GM23248 (cell line): ENCODE measurements around the gene OR10Z1. TPM values are rescaled to one million over a fixed set of nuclear protein-coding genes. Genes with fewer than 3 reads are reported as not detected.

Experiments used
- DNase-seq: peaks from one replicate; pipeline ENCODE4 v3.0.0-alpha.2; 2015
- H2AFZ ChIP-seq: fragments of 200-600 bp; sonication (generic); 2 replicates; pipeline ENCODE4 v1.6.1; 2016; ENCODE audit warnings: antibody characterized with exemption
- H3F3A ChIP-seq: fragments of 200-600 bp; sonication (generic); 2 replicates; pipeline ENCODE4 v1.6.1; 2016; ENCODE audit warnings: mild to moderate bottlenecking, antibody characterized with exemption, mixed run types; ENCODE audit not compliant: insufficient read depth
- H3K27ac ChIP-seq: fragments of 200-600 bp; sonication (generic); 2 replicates; pipeline ENCODE4 v1.5.1; 2016; ENCODE audit warnings: mild to moderate bottlenecking
- H3K27me3 ChIP-seq: fragments of 200-600 bp; sonication (generic); replicated peaks from 2 replicates; pipeline ENCODE4 v1.6.1; 2016; ENCODE audit warnings: mild to moderate bottlenecking; ENCODE audit not compliant: insufficient read depth
- H3K36me3 ChIP-seq: fragments of 200-600 bp; sonication (generic); 2 replicates; pipeline ENCODE4 v1.6.1; 2016; ENCODE audit warnings: low read depth, mild to moderate bottlenecking
- H3K4me1 ChIP-seq: fragments of 200-600 bp; sonication (generic); 2 replicates; pipeline ENCODE4 v1.6.1; 2016; ENCODE audit warnings: mild to moderate bottlenecking; ENCODE audit not compliant: insufficient read depth
- H3K4me2 ChIP-seq: fragments of 200-600 bp; sonication (generic); one replicate; pipeline ENCODE4 v1.6.1; 2016; ENCODE audit warnings: mild to moderate bottlenecking; ENCODE audit not compliant: unreplicated experiment
- H3K4me3 ChIP-seq: fragments of 200-600 bp; sonication (generic); 2 replicates; pipeline ENCODE4 v1.5.1; 2016; ENCODE audit warnings: mild to moderate bottlenecking
- H3K79me2 ChIP-seq: fragments of 200-600 bp; sonication (generic); 2 replicates; pipeline ENCODE4 v1.6.1; 2016; ENCODE audit warnings: mild to moderate bottlenecking; ENCODE audit not compliant: insufficient read depth
- H3K9ac ChIP-seq: fragments of 200-600 bp; sonication (generic); 2 replicates; pipeline ENCODE4 v1.6.1; 2016; ENCODE audit warnings: mild to moderate bottlenecking
- H3K9me2 ChIP-seq: fragments of 200-600 bp; sonication (generic); 2 replicates; pipeline ENCODE4 v1.6.1; 2016; ENCODE audit warnings: mixed run types, mild to moderate bottlenecking, moderate library complexity; ENCODE audit not compliant: insufficient read depth
- H3K9me3 ChIP-seq: fragments of 200-600 bp; sonication (generic); one replicate; pipeline ENCODE4 v1.6.1; 2017; ENCODE audit warnings: low read depth
- H4K20me1 ChIP-seq: fragments of 200-600 bp; sonication (generic); 2 replicates; pipeline ENCODE4 v1.6.0; 2016; ENCODE audit not compliant: insufficient read depth
- EZH2 ChIP-seq: fragments of 200-600 bp; sonication (generic); IDR thresholded peaks from 2 replicates; pipeline ENCODE4 v1.6.1; 2018; ENCODE audit warnings: antibody characterized with exemption, mild to moderate bottlenecking; ENCODE audit not compliant: insufficient read depth, poor library complexity, severe bottlenecking
- EZH2phosphoT487 ChIP-seq: fragments of 200-600 bp; sonication (generic); IDR thresholded peaks from 2 replicates; pipeline ENCODE4 v1.6.1; 2018; ENCODE audit warnings: antibody characterized with exemption, moderate library complexity, mild to moderate bottlenecking, low read depth; ENCODE audit not compliant: insufficient read depth
- WGBS, 2 experiments: methylation state at CpG; one replicate each; pipeline ENCODE4 v1.1.6; 2015 to 2017; ENCODE audit warnings: low lambda C conversion rate in 2 of 2, low coverage in 1 of 2; ENCODE audit errors: missing lambda C conversion rate in 2 of 2; 5-methylcytosine and 5-hydroxymethylcytosine counted together
- in situ Hi-C: fragments of 300-500 bp; cut with MboI; formaldehyde crosslinking; loops from 2 replicates; pipeline ENCODE4 v1.15.0; 2020
- polyA plus RNA-seq: library from polyadenylated mRNA; unstranded; fragments of >200 nt; fragmentation: Nextera tagmentation; extraction: Ambion mirVana; gene quantifications from 2 replicates; pipeline ENCODE4 v1.2.1, GENCODE V29; 2016
- total RNA-seq: library from RNA; depleted of rRNA; stranded (reverse); fragments of >200 nt; shearing (Covaris generic); gene quantifications from 2 replicates; pipeline ENCODE4 v1.2.3, GENCODE V29; 2014

OR10Z1 gene
- total and polyA plus RNA-seq, 2 experiments from 2014 or later, result not detected

DNA sequence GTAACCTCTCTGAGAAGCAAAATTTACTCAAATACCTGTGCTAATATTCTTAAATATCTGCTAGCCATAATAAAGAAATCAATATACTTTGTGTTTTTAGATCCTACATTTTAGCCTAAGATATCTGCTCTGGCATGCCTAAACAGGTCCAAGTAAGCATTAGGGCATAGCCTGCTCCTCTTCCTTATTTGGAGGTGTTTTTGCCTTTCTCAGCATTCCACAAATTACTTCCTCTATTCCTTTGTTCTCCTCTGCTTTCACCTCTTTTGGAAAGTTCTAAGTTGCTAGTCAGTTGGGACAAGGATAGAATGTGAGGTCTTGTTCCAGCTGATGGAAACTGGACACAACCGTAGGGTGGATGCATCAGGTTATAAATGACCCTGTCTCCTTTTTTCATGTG, 18.1 kb upstream of the OR10Z1 start:
- 8 to 24% methylated on average over 1 of the region's 1 CpG for WGBS, 2 experiments
- H3K4me1 ChIP-seq, result no peaks in the 10 kb centered on the region
- TF ChIP-seq EZH2phosphoT487 (no peak), EZH2 (no peak)

DNA sequence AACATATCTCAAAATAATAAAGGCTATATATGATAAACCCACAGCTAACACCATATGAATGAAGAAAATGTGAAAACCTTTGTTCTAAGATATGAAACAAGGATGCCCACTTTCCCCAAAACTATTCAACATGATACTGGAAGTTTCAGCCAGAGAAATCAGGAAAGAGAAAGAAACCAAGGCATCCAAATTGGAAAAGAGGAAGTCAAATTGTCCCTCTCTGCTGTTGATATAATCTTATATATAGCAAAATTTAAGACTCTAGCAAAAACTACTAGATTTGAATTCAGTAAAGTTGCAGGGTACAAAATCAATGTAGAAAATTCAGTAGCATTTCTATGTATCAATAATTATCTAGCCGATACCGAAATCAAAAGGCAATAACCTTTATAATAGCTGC, 4.3 kb upstream of the OR10Z1 start:
- Histone ChIP-seq H3K36me3 (no peaks in the 10 kb centered on the region), H3K4me1 (no peaks in the 10 kb centered on the region), H2AFZ (no peak overlapping the region), H3K79me2 (no peaks in the 10 kb centered on the region), H3K4me3 (no peak overlapping the region), H3K9ac (no peak overlapping the region), H3K9me3 (no peaks in the 10 kb centered on the region), H4K20me1 (no peaks in the 10 kb centered on the region), H3K9me2 (no peaks in the 10 kb centered on the region), H3K4me2 (no peak overlapping the region), H3K27ac (no peak overlapping the region), H3F3A (no peaks in the 10 kb centered on the region), H3K27me3 (no peaks in the 10 kb centered on the region)
- TF ChIP-seq EZH2 (no peak), EZH2phosphoT487 (no peak)
- in situ Hi-C loops, result no loop called here
- WGBS, 2 experiments, result 45 to 48% methylated on average over 2 of the region's 2 CpGs
- no peak for DNase-seq

More for the DNA sequence above, 18.1 kb upstream of the OR10Z1 start:
- Histone ChIP-seq H2AFZ (no peak overlapping the region), H3K4me3 (no peak overlapping the region), H4K20me1 (no peaks in the 10 kb centered on the region), H3F3A (no peaks in the 10 kb centered on the region), H3K27me3 (no peaks in the 10 kb centered on the region), H3K36me3 (no peaks in the 10 kb centered on the region), H3K27ac (no peak overlapping the region), H3K9me3 (no peaks in the 10 kb centered on the region), H3K9me2 (no peaks in the 10 kb centered on the region), H3K9ac (no peak overlapping the region), H3K79me2 (no peaks in the 10 kb centered on the region), H3K4me2 (no peak overlapping the region)
- no peak for DNase-seq
- in situ Hi-C loops, result no loop called here

DNA sequence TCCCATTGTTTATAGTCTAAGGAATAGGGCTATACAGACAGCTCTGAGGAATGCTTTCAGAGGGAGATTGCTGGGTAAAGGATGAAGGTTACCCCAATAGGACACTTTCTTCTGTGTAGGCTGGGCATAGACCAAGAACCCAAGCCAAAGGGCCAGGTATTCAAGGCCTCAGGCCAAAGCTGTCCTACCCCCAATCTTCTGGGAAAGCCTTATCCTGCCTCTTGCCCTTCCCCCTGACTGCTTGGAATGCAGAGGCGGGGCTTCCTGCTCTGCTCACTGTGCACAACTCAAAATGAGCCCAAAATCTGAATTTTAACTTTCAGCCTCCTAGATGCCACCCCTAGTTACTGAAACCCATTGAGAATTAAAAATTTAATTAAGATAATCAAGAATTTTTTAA, 2.2 kb downstream of the OR10Z1 start:
- Histone ChIP-seq H2AFZ (no peak overlapping the region), H3K36me3 (no peaks in the 10 kb centered on the region), H4K20me1 (no peaks in the 10 kb centered on the region), H3K27ac (no peak overlapping the region), H3K27me3 (no peaks in the 10 kb centered on the region), H3K4me2 (no peak overlapping the region), H3K9me2 (no peaks in the 10 kb centered on the region), H3K79me2 (no peaks in the 10 kb centered on the region), H3F3A (no peaks in the 10 kb centered on the region), H3K4me1 (no peaks in the 10 kb centered on the region), H3K4me3 (no peak overlapping the region), H3K9me3 (no peaks in the 10 kb centered on the region), H3K9ac (no peak overlapping the region)
- TF ChIP-seq EZH2phosphoT487 (no peak), EZH2 (no peak)
- in situ Hi-C loops, result no loop called here
- 0 to 7% methylated on average over 1 of the region's 1 CpG for WGBS, 2 experiments
- no peak for DNase-seq

DNA sequence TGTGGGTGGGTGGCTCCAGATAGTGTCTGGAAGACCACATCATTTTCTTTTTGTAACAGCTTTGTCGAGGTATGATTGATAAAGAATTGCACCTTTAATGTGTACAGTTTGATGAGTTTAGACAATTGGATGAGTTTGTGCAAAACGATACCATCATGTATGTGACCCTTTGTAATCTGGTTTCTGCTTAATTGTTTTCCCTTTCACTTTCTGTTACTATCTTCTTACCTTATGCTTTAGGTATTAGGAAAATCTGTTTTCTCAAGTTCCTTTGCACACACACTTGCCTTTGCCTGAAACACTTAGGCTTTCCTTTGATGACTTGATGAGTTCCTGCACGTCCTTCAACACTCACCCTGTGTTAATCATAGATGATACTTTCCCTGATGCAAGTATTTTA, 6.8 kb downstream of the OR10Z1 start:
- no peak for DNase-seq
- Histone ChIP-seq H3K27me3 (no peaks in the 10 kb centered on the region), H3K27ac (no peak overlapping the region), H3K79me2 (no peaks in the 10 kb centered on the region), H3K9ac (no peak overlapping the region), H2AFZ (no peak overlapping the region), H3F3A (no peaks in the 10 kb centered on the region), H3K9me3 (no peaks in the 10 kb centered on the region), H3K36me3 (no peaks in the 10 kb centered on the region), H3K4me2 (no peak overlapping the region), H3K4me1 (no peaks in the 10 kb centered on the region), H3K9me2 (no peaks in the 10 kb centered on the region), H3K4me3 (no peak overlapping the region), H4K20me1 (no peaks in the 10 kb centered on the region)
- 4 to 5% methylated on average over 3 of the region's 3 CpGs for WGBS, 2 experiments
- TF ChIP-seq EZH2 (no peak), EZH2phosphoT487 (no peak)
- in situ Hi-C loops, result no loop called here

DNA sequence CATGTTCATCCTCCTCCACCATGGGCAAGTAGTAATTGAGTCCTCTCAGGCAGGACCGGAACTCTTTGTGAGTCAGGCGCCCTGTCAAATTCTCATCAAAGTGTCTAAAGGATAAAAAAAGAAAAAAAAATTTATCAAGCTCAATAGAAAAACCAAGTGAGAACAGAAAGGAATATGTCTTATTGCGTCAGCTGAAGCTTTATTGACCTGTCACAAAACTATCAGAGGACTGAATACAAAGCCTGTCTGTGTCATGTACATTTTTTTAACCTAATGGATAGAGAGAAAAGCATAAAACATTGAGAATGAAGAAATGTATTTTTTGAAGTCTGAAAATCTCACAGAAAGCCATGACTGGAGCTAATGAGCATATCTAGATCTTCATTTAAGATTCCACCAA, 8.7 kb downstream of the OR10Z1 start:
- Histone ChIP-seq H3K79me2 (no peaks in the 10 kb centered on the region), H3K36me3 (no peaks in the 10 kb centered on the region), H3K4me1 (no peaks in the 10 kb centered on the region), H3K27me3 (no peaks in the 10 kb centered on the region), H3K4me2 (no peak overlapping the region), H3K9ac (no peak overlapping the region), H4K20me1 (no peaks in the 10 kb centered on the region), H2AFZ (no peak overlapping the region), H3K4me3 (no peak overlapping the region), H3K9me2 (no peaks in the 10 kb centered on the region), H3K9me3 (no peaks in the 10 kb centered on the region), H3F3A (no peaks in the 10 kb centered on the region), H3K27ac (no peak overlapping the region)
- DNase-seq, result no peak
- no peak for TF ChIP-seq EZH2
- TF ChIP-seq EZH2phosphoT487, result no peak
- WGBS, 2 experiments, result 34 to 37% methylated on average over 3 of the region's 3 CpGs
- in situ Hi-C loops, result no loop called here
